ENCODE data around the gene HIPK1. TPM values are rescaled to one million over a fixed set of nuclear protein-coding genes. Genes with fewer than 3 reads are reported as not detected.
"Not testable (repeated sequence)": the region's sequence is repeated elsewhere in the genome, so short reads cannot be mapped to it uniquely, and the experiment has no call there.

HIPK1 gene
- polyA plus RNA-seq, 12 donors: 27.7 to 37.7 (median 33.5) TPM; not detected in 1

- DNase-seq: peak; percentile 79
These were observed 51.0 kb downstream of the HIPK1 start for GRCh38 chr1:113980110-113980509.

GRCh38 chr1:113981962-113982931 lies 53.1 kb downstream of the HIPK1 start:
- peak; percentile 86 for DNase-seq

- DNase-seq: no peak
These were observed 53.8 kb downstream of the HIPK1 start for GRCh38 chr1:113982949-113983348.

DNA sequence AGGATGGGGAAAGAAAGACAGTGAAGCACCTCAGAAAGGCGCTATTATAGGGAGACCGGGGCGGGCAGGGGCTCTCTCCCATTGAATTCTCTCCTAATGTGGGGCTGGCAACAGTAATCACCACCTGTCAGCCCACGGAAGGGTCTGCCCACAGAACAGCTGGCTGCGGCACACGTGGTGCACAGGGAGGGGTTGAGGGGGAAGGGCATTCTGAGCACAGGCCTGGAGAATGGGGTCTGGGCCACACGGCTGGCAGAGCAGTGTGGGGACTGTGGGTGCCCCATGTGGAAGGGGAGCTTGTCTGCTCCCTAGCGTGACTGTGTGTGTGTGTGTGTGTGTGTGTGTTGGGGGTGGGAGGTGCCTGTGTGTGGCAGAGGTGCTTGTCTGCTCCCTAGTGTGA lies 54.3 kb downstream of the HIPK1 start:
- DNase-seq: no peak

- no peak for DNase-seq
These were observed 54.7 kb downstream of the HIPK1 start for GRCh38 chr1:113983826-113984225.

GRCh38 chr1:113984710-113985109 lies 55.6 kb downstream of the HIPK1 start:
- no peak for DNase-seq

GRCh38 chr1:113986802-113987201 lies 57.7 kb downstream of the HIPK1 start:
- no peak for DNase-seq

DNA sequence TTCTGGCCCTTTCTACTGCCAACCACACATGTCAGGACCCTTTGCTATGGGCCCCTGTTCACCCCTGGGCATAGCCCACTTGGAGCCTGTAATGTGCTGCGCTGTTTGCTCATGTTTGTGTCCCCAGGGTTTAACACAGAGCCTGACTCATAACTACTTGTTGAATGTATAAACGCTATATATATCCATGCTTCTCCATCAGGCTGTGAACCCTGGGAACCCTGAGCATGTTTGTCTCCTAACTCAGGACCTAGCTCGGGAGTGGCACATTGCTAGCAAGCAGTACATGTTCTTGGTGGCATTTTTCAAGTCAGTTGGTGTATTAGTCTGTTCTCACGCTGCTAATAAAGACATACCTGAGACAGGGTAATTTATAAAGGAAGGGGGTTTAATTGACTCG lies 58.1 kb downstream of the HIPK1 start:
- no peak for DNase-seq

GRCh38 chr1:113990530-113990929 lies 61.4 kb downstream of the HIPK1 start:
- no peak for DNase-seq

DNA sequence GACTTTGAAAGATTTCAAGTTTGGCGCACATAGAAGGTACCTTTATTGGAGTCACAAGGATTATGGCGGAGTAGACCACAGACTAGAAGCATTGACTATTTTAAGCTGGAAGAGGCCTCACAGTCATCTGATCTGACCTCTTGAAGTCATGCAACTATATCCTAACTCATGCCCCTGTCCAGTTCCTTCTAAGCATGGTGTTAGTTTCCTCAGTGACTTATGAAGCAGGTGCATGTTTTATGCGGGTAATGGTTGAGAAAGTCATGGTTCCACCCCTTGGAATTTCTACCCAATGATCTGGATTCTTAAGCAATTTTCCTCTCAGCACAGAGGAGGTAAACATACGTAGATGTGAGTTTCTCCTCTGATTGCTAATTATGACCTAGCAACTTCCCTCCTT lies 61.8 kb downstream of the HIPK1 start:
- no peak for DNase-seq

GRCh38 chr1:113991467-113991997 lies 62.4 kb downstream of the HIPK1 start:
- DNase-seq: no peak

DNA sequence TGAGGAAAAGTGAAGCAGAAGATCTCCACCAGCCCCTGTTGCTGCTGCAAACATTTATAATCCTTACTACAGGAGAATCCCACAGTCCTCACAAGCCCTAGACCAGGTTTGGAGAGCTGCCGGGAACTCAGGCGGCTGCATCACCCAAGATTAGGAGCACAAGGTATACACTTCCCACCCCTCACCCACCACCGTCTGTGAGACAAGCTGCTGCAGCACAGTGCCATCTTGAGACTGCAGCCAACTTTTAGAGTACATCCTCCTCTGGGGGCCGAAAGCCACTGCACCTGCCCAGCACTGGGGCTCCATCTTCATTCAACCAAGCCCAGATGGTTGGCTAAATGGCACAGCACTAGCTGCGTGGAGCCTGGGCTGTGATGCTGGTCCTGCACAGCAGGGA lies 63.9 kb downstream of the HIPK1 start:
- DNase-seq: no peak

DNA sequence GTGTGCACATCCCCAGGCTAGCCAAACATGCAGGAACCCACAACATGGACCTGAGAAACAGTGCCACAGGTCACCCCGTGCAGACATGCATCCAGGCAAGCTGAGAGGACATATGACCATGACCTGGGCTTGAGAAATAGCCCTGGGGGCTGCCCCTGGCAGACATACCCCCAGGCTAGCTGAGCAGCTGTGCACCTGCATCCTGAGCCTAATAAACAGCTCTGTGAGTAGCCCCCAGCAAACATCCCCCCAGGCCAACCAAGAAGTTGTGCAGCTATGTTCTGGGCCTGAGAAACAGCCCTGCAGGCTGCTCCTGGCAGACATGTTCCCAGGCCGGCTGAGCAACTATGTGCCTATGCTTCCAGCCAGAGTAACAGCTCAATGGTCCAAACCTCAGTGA lies 64.6 kb downstream of the HIPK1 start:
- no peak for DNase-seq

DNA sequence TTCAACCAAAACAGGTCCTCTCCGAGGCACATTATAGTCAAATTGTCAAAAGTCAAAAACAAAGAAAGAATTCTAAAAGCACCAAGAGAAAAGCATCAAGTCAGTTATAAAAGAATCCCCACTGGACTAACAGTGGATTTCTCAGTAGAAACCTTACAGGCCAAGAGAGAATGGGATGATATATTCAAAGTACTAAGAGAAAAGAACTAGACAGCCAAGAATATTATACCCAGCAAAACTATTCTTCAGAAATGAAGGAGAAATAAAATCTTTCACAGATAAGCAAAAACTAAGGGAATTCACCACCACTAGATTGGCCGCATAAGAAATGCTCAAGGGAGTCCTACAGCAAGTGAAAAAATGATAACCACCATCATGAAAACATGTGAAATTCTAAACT lies 66.3 kb downstream of the HIPK1 start:
- no peak for DNase-seq

DNA sequence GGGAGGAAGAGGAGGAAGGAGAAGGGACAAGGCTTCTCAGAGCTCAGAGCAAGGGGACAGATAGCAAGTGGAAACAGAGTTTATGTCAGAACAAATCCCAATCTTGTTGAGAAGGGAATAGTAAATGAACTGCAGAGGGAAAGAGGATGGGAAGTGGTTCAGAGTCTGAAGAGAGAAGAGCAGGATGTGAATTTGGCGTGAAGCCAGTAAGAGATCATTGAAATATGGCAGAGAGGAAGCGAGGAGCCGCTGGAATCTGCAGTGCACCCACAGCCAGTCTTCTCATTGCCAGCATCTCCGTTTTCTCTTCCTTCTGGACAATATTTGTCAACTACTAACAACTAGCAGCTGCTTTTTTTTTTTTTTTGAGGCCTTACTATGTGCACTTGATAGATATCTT lies 69.2 kb downstream of the HIPK1 start:
- DNase-seq: no peak

DNA sequence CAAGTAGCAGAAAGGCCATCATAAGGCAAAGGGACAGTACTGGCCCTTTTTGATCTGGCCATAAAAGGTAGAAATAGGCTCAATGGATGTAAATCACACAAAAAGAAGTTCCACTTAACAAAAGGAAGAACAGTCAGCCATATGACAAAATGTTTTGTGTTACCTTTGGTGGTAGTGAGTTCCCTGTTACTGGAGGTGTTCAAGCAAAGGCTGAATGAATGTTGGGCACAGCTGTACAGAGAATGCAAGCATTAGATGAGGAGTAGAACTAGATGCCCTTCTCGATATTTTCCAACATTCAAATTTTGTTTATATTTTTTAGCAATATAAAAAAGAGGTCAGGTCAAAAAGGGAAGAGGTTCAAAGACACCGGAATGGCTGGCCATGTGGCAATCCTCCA lies 70.1 kb downstream of the HIPK1 start:
- no peak for DNase-seq

DNA sequence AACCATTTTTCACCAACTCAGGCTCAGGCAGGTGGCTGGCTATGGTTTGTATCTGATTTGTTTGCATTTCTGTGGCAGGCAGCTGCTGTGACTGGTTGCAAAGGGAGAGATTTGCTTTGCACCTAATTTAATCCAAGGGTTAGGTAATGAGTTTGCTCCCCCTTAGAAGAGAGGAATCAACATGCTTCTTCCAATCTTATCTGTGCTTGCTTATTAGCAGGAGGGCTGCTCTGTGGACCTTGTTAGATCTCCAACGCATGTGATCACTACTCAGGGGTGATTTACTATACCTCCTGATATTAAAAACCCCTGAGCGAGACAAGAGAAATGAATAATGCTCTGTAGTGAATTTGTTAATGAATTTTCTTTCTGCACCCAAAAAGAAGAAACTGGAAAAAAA lies 70.7 kb downstream of the HIPK1 start:
- DNase-seq: no peak

GRCh38 chr1:114000406-114000805 lies 71.3 kb downstream of the HIPK1 start:
- DNase-seq: no peak

GRCh38 chr1:114002492-114003239 lies 73.5 kb downstream of the HIPK1 start:
- peak; percentile 51 for DNase-seq

GRCh38 chr1:114003431-114003830 lies 74.3 kb downstream of the HIPK1 start:
- DNase-seq: no peak

- not testable (repeated sequence) for DNase-seq
These were observed 77.7 kb downstream of the HIPK1 start for GRCh38 chr1:114006825-114007224.

GRCh38 chr1:114008480-114008941 lies 79.4 kb downstream of the HIPK1 start:
- no peak for DNase-seq

- DNase-seq: no peak
These were observed 79.9 kb downstream of the HIPK1 start for GRCh38 chr1:114008993-114009392.

All from muscle of arm (tissue), 12 donors.